PC-9 (cell line): ENCODE data around the gene NPIPA1. TPM values are rescaled to one million over a fixed set of nuclear protein-coding genes. Genes with fewer than 3 reads are reported as not detected.
"Not testable (repeated sequence)": the region's sequence is repeated elsewhere in the genome, so short reads cannot be mapped to it uniquely, and the experiment has no call there.

ENCODE experiments used
- BruUV-seq: library from RNA; stranded (reverse); fragments of 400-500 nt; replicated peaks from 2 replicates; lab custom pipeline; 2021; lab: Mats Ljungman, UMichigan
- CTCF ChIA-PET: fragments of 300-600 bp; sonication (Branson Sonifier 250); formaldehyde crosslinking; loops from one replicate; lab custom pipeline; 2022; ENCODE audit warnings: antibody characterized with exemption; lab: Charles Lee
- POLR2A ChIA-PET: fragments of 300-600 bp; sonication (Branson Sonifier 250); formaldehyde crosslinking; loops from one replicate; lab custom pipeline; 2022; ENCODE audit warnings: antibody characterized with exemption; ENCODE audit not compliant: unreplicated experiment; lab: Charles Lee
- DNase-seq, 2 experiments: peaks; one replicate each; pipeline versions ENCODE4 v3.0.0 to v3.0.0-alpha.2; 2015 to 2022; ENCODE audit warnings: mixed read lengths in 1 of 2
- H2AFZ ChIP-seq: fragments of 200-600 bp; sonication (generic); 2 replicates; pipeline ENCODE4 v1.8.1; 2017; ENCODE audit warnings: antibody characterized with exemption
- H3F3A ChIP-seq: fragments of 200-600 bp; sonication (generic); 2 replicates; pipeline ENCODE4 v1.8.1; 2017; ENCODE audit warnings: antibody characterized with exemption, mild to moderate bottlenecking, low read depth; ENCODE audit not compliant: insufficient read depth
- H3K27ac ChIP-seq: fragments of 200-600 bp; sonication (generic); 2 replicates; pipeline ENCODE4 v1.6.1; 2016; ENCODE audit warnings: mixed run types
- H3K27me3 ChIP-seq: fragments of 200-600 bp; sonication (generic); 2 replicates; pipeline ENCODE4 v1.6.1; 2016; ENCODE audit warnings: low read depth, mixed run types; ENCODE audit not compliant: insufficient read depth
- H3K36me3 ChIP-seq: fragments of 200-600 bp; sonication (generic); 2 replicates; pipeline ENCODE4 v1.6.1; 2016; ENCODE audit warnings: low read depth, mixed run types
- H3K4me1 ChIP-seq: fragments of 200-600 bp; sonication (generic); replicated peaks from 2 replicates; pipeline ENCODE4 v1.6.1; 2016; ENCODE audit warnings: mixed run types; ENCODE audit not compliant: insufficient read depth
- H3K4me2 ChIP-seq: fragments of 200-600 bp; sonication (generic); 2 replicates; pipeline ENCODE4 v1.6.1; 2017; ENCODE audit warnings: mixed run types
- H3K4me3 ChIP-seq: fragments of 200-600 bp; sonication (generic); 2 replicates; pipeline ENCODE4 v1.6.1; 2016; ENCODE audit warnings: mixed run types
- H3K79me2 ChIP-seq: fragments of 200-600 bp; sonication (generic); 2 replicates; pipeline ENCODE4 v1.6.1; 2017; ENCODE audit warnings: low read depth, mixed run types
- H3K9me2 ChIP-seq: fragments of 200-600 bp; sonication (generic); 2 replicates; pipeline ENCODE4 v1.8.1; 2017; ENCODE audit warnings: mild to moderate bottlenecking; ENCODE audit not compliant: insufficient read depth
- H3K9me3 ChIP-seq: fragments of 200-600 bp; sonication (generic); 2 replicates; pipeline ENCODE4 v1.8.1; 2016; ENCODE audit warnings: low read depth; ENCODE audit not compliant: insufficient read depth
- H4K20me1 ChIP-seq: fragments of 200-600 bp; sonication (generic); 2 replicates; pipeline ENCODE4 v1.8.1; 2017; ENCODE audit not compliant: insufficient read depth
- intact Hi-C: fragments of 100-400 bp; cut with micrococcal nuclease; formaldehyde crosslinking; loops from one replicate; pipeline ENCODE4 v1.10.0; 2022; ENCODE audit not compliant: unreplicated experiment
- total RNA-seq: library from RNA; stranded (reverse); gene quantifications from 2 replicates; pipeline ENCODE4 v1.2.3, GENCODE V29; 2021

NPIPA1 gene
- total RNA-seq, 1 experiment from 2014 or later = 109 TPM

DNA sequence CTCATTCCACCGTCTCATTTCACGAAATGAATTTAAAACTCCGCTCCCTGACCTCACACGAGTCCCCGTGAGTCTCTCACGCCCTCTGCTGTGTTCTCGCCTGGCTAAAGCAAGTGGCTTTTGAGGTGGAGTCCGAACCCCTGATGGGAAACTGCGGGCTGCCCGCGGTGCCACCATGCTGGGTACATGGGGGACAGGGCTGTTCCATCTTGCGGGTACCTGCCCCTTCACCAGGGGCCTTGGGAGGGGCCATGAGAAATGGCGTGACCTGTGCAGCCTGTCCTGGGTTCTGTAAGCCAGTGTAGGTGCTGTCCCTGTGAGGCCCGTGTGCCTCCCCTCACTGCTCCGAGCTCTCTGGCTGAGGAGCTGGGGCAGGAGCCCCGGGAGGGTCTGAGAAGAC lies 14.3 kb upstream of the NPIPA1 start:
- BruUV-seq, H4K20me1 ChIP-seq, H3K9me2 ChIP-seq, H3K27ac ChIP-seq, DNase-seq, CTCF ChIA-PET, H3F3A ChIP-seq, H3K27me3 ChIP-seq, H3K4me1 ChIP-seq, H2AFZ ChIP-seq, intact Hi-C loops, H3K4me3 ChIP-seq, H3K9me3 ChIP-seq, H3K36me3 ChIP-seq, H3K79me2 ChIP-seq, POLR2A ChIA-PET, H3K4me2 ChIP-seq: not testable (repeated sequence)

- H3K79me2 ChIP-seq, intact Hi-C loops, H3K4me2 ChIP-seq, DNase-seq, H2AFZ ChIP-seq, H3K9me2 ChIP-seq, H3K9me3 ChIP-seq, H3K27me3 ChIP-seq, H4K20me1 ChIP-seq, H3K27ac ChIP-seq, BruUV-seq, H3F3A ChIP-seq, H3K4me1 ChIP-seq, H3K4me3 ChIP-seq, H3K36me3 ChIP-seq, POLR2A ChIA-PET, CTCF ChIA-PET: not testable (repeated sequence)
Measured at GRCh38 chr16:14923394-14924088, 13.7 kb upstream of the NPIPA1 start.

DNA sequence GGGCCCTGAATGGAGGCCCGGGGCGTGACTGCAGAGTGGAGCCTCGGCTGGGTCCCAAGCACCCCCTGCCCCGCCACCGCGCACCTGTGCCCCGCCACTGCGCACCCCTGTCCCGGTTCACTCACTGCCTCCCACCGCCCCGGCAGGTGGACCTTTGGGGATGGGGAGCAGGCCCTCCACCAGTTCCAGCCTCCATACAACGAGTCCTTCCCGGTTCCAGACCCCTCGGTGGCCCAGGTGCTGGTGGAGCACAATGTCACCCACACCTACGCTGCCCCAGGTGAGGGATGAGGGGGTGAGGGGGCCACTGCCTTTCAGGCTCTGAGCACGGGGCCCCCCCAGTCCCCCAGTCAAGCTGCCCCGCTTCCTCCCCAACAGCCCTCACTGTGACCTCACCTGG lies 12.9 kb upstream of the NPIPA1 start:
- H3K79me2 ChIP-seq, H3K4me2 ChIP-seq, H3K27me3 ChIP-seq, H3K36me3 ChIP-seq, H4K20me1 ChIP-seq, CTCF ChIA-PET, H3F3A ChIP-seq, POLR2A ChIA-PET, H3K9me3 ChIP-seq, BruUV-seq, DNase-seq, H3K4me1 ChIP-seq, H3K27ac ChIP-seq, H3K9me2 ChIP-seq, H3K4me3 ChIP-seq, H2AFZ ChIP-seq, intact Hi-C loops: not testable (repeated sequence)

DNA sequence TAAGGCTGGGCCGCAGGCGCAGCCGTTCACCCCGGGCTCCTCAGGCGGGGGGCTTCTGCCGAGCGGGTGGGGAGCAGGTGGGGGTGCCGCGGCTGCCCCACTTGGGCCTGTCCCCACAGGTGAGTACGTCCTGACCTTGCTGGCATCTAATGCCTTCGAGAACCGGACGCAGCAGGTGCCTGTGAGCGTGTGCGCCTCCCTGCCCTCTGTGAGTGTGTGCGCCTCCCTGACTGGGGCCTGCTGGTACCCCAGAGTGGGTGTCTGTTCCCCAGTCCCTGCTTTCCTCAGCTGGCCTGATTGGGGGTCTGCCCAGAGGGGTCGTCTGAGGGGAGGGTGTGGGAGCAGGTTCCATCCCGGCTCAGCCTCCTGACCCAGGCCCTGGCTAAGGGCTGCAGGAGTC lies 12.3 kb upstream of the NPIPA1 start:
- DNase-seq, H3K9me3 ChIP-seq, H2AFZ ChIP-seq, CTCF ChIA-PET, BruUV-seq, intact Hi-C loops, H3K27me3 ChIP-seq, H3K4me1 ChIP-seq, H3K4me2 ChIP-seq, H4K20me1 ChIP-seq, H3F3A ChIP-seq, H3K36me3 ChIP-seq, H3K9me2 ChIP-seq, POLR2A ChIA-PET, H3K27ac ChIP-seq, H3K79me2 ChIP-seq, H3K4me3 ChIP-seq: not testable (repeated sequence)

GRCh38 chr16:14928064-14928714 lies 9.1 kb upstream of the NPIPA1 start:
- H3K36me3 ChIP-seq, H3K27me3 ChIP-seq, H2AFZ ChIP-seq, H3K79me2 ChIP-seq, H4K20me1 ChIP-seq, H3K4me3 ChIP-seq, POLR2A ChIA-PET, H3K4me1 ChIP-seq, BruUV-seq, intact Hi-C loops, CTCF ChIA-PET, H3K4me2 ChIP-seq, H3K9me2 ChIP-seq, H3F3A ChIP-seq, H3K9me3 ChIP-seq, H3K27ac ChIP-seq: not testable (repeated sequence)
- peak in 1 of 2 experiments; percentile 33 for DNase-seq

DNA sequence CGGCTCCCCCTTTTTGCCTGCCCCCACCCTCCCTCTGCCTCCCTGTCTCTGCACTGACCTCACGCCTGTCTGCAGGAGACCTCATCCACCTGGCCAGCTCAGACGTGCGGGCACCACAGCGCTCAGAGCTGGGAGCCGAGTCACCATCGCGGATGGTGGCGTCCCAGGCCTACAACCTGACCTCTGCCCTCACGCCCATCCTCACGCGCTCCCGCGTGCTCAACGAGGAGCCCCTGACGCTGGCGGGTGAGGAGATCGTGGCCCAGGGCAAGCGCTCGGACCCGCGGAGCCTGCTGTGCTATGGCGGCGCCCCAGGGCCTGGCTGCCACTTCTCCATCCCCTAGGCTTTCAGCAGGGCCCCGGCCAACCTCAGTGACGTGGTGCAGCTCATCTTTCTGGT lies 8.1 kb upstream of the NPIPA1 start:
- H4K20me1 ChIP-seq, H3K36me3 ChIP-seq, intact Hi-C loops, H2AFZ ChIP-seq, H3K79me2 ChIP-seq, BruUV-seq, H3F3A ChIP-seq, CTCF ChIA-PET, H3K27me3 ChIP-seq, DNase-seq, H3K4me2 ChIP-seq, H3K4me1 ChIP-seq, POLR2A ChIA-PET, H3K4me3 ChIP-seq, H3K9me2 ChIP-seq, H3K27ac ChIP-seq, H3K9me3 ChIP-seq: not testable (repeated sequence)

DNA sequence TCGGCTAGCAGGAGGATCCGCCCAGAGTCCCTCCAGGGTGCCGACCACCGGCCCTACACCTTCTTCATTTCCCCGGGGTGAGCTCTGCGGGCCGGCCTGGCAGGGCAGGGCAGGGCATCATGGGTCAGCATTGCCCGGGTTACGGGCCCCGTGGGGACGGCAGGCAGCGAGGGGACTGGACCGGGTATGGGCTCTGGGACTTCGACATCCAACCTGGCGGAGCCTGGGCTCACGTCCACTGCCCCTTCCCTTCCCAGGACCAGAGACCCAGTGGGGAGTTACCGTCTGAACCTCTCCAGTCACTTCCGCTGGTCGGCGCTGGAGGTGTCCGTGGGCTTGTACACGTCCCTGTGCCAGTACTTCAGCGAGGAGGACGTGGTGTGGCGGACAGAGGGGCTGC lies 7.0 kb upstream of the NPIPA1 start:
- H3K27me3 ChIP-seq, H3K79me2 ChIP-seq, H3K9me2 ChIP-seq, H3F3A ChIP-seq, intact Hi-C loops, H3K27ac ChIP-seq, H3K4me2 ChIP-seq, H4K20me1 ChIP-seq, H3K9me3 ChIP-seq, H3K36me3 ChIP-seq, BruUV-seq, H3K4me3 ChIP-seq, H3K4me1 ChIP-seq, POLR2A ChIA-PET, CTCF ChIA-PET, DNase-seq, H2AFZ ChIP-seq: not testable (repeated sequence)
